ENCODE results near the gene SLC33A1.

SLC33A1 gene

GRCh38 chr3:155885292-155885691, 31.1 kb upstream of the SLC33A1 start:
- DNase-seq (ENCODE audit: low spot score), result no peak
- TF ChIP-seq CTCF (IDR thresholded peaks at IDR 0.05; ENCODE audit: extremely low read depth, missing control alignments), result no peak

DNA sequence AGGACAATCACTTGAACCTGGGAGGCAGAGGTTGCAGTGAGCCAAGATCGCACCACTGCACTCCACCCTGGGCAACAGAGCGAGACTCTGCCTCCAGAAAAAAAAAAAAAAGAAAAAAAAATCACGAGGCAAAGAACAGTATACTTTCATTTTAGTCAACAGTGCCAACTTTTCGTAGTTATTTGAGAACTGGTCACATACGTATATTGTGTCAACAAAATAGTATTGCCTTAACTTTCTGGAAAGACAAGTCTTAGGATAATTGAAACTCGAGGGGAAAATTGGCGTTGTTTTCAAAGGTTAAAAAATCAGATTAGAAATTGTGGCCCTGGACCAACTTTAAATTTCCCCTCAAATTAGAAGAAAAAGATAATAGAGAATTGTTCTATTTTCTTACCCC, 30.1 kb upstream of the SLC33A1 start:
- no peak for DNase-seq (ENCODE audit: low spot score)
- no peak for TF ChIP-seq CTCF (IDR thresholded peaks at IDR 0.05; ENCODE audit: extremely low read depth, missing control alignments)

DNA sequence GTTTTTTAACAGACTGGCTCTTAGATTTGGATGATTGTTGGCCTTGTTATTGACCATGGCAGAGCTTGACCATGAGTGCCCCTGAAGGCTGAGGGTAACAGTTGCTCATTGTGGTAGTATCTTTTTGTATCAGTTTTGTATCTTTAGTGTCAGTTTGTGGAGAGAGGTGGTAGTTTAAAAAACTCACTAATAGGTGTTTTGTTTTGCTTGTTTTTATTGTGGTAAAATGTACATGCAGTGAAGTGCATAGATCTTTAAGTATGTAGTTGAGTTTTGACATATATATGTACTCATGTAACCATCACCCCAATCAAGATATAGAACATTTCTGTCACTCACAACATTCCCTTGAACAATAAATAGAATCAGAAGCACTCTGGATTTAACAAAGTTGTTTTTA, 26.1 kb upstream of the SLC33A1 start:
- DNase-seq (ENCODE audit: low spot score), result no peak
- no peak for TF ChIP-seq CTCF (IDR thresholded peaks at IDR 0.05; ENCODE audit: extremely low read depth, missing control alignments)

GRCh38 chr3:155876503-155876902, 22.3 kb upstream of the SLC33A1 start:
- DNase-seq (ENCODE audit: low spot score), result no peak
- TF ChIP-seq CTCF (IDR thresholded peaks at IDR 0.05; ENCODE audit: extremely low read depth, missing control alignments), result no peak

GRCh38 chr3:155876037-155876436, 21.8 kb upstream of the SLC33A1 start:
- TF ChIP-seq CTCF (IDR thresholded peaks at IDR 0.05; ENCODE audit: extremely low read depth, missing control alignments), result no peak
- no peak for DNase-seq (ENCODE audit: low spot score)

GRCh38 chr3:155872904-155873646, 18.8 kb upstream of the SLC33A1 start:
- TF ChIP-seq CTCF (IDR thresholded peaks at IDR 0.05; ENCODE audit: extremely low read depth, missing control alignments), result no peak
- DNase-seq (ENCODE audit: low spot score), result no peak

- DNase-seq (ENCODE audit: low spot score), result no peak
- TF ChIP-seq CTCF (IDR thresholded peaks at IDR 0.05; ENCODE audit: extremely low read depth, missing control alignments), result no peak
Observed at GRCh38 chr3:155871746-155872158, 17.5 kb upstream of the SLC33A1 start.

Measured in GM20000 (cell line).